COLO829 (cell line): Measurements from ENCODE around the gene SCAF1.

Experiments used
- DNase-seq: peaks from one replicate; pipeline ENCODE4 v3.0.0; 2012; ENCODE audit warnings: low spot score

The SCAF1 gene, protein sequence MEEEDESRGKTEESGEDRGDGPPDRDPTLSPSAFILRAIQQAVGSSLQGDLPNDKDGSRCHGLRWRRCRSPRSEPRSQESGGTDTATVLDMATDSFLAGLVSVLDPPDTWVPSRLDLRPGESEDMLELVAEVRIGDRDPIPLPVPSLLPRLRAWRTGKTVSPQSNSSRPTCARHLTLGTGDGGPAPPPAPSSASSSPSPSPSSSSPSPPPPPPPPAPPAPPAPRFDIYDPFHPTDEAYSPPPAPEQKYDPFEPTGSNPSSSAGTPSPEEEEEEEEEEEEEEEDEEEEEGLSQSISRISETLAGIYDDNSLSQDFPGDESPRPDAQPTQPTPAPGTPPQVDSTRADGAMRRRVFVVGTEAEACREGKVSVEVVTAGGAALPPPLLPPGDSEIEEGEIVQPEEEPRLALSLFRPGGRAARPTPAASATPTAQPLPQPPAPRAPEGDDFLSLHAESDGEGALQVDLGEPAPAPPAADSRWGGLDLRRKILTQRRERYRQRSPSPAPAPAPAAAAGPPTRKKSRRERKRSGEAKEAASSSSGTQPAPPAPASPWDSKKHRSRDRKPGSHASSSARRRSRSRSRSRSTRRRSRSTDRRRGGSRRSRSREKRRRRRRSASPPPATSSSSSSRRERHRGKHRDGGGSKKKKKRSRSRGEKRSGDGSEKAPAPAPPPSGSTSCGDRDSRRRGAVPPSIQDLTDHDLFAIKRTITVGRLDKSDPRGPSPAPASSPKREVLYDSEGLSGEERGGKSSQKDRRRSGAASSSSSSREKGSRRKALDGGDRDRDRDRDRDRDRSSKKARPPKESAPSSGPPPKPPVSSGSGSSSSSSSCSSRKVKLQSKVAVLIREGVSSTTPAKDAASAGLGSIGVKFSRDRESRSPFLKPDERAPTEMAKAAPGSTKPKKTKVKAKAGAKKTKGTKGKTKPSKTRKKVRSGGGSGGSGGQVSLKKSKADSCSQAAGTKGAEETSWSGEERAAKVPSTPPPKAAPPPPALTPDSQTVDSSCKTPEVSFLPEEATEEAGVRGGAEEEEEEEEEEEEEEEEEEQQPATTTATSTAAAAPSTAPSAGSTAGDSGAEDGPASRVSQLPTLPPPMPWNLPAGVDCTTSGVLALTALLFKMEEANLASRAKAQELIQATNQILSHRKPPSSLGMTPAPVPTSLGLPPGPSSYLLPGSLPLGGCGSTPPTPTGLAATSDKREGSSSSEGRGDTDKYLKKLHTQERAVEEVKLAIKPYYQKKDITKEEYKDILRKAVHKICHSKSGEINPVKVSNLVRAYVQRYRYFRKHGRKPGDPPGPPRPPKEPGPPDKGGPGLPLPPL

GRCh38 chr19:49641688-49642491 lies at the start of gene SCAF1:
Gene SCAF1 (plus strand): TSS chr19:49642209. CDS start chr19:49645027, 2,818 bp downstream.
- DNase-seq = peak; percentile 96

GRCh38 chr19:49592486-49593232 lies 49.4 kb upstream of the SCAF1 start:
- peak; percentile 12 for DNase-seq

GRCh38 chr19:49593233-49594113 lies 48.5 kb upstream of the SCAF1 start:
- DNase-seq = peak; percentile 98

GRCh38 chr19:49594157-49594992 lies 47.6 kb upstream of the SCAF1 start:
- DNase-seq = no peak

DNA sequence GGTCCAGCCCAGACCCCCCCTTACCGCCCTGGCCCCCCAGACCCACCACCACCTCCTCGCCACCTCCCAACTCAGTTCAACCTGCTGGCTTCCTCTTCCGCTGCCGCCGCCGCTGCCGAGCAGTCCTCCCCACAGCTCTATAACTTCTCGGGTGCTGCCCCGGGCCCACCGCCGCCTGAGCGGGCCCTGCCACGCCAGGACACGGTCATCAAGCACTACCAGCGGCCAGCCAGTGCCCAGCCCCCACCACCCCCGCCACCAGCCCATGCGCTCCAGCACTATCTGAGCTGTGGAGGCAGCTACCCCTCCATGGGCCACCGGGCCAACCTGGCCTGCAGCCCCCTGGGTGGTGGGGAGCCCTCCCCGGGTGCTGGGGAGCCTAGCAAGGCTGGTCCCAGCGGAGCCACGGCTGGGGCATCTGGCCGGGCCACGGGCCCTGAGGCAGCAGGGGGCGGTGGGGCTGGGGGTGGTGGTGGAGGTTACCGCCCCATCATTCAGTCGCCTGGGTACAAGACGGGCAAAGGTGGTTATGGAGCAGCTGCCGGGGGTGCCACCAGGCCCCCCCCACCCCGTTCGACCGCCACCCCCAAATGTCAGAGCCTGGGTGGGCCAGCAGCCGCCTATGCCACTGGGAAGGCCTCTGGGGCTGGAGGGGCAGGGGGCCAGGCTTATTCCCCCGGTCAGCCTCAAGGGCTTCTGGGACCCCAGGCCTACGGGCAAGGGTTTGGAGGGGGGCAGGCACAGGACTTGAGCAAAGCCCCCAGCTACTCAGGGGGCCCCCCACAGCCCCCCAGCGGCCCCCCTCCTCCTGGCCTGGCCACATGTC lies 46.8 kb upstream of the SCAF1 start:
- no peak for DNase-seq

- no peak for DNase-seq
Observed at GRCh38 chr19:49595819-49596404, 46.1 kb upstream of the SCAF1 start.

DNA sequence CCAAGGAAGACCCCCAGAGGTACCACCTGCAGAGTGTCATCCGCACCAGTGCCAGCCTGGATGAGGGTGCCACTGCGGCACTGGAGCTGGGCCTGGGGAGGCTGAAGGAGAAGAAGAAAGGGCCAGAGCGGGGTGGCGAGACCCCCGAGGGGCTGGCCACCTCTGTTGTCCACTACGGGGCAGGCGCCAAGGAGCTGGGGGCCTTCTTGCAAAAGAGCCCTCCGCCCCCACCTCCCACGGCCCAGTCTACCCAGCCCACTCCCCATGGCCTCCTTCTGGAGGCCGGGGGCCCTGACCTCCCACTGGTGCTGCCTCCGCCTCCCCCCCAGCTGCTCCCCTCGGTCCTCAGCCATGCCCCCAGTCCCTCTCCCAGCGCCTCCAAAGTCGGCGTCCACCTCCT lies 45.6 kb upstream of the SCAF1 start:
- no peak for DNase-seq

GRCh38 chr19:49596954-49597702 lies 44.9 kb upstream of the SCAF1 start:
- DNase-seq = no peak

DNA sequence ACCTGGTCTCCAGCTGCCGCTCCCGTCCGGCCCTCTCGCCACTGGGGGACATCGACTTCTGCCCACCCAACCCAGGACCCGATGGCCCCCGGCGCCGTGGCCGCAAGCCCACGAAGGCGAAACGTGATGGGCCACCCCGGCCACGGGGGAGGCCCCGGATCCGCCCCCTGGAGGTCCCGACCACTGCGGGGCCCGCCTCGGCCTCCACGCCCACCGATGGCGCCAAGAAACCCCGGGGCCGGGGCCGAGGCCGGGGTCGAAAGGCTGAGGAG lies 44.4 kb upstream of the SCAF1 start:
- no peak for DNase-seq

DNA sequence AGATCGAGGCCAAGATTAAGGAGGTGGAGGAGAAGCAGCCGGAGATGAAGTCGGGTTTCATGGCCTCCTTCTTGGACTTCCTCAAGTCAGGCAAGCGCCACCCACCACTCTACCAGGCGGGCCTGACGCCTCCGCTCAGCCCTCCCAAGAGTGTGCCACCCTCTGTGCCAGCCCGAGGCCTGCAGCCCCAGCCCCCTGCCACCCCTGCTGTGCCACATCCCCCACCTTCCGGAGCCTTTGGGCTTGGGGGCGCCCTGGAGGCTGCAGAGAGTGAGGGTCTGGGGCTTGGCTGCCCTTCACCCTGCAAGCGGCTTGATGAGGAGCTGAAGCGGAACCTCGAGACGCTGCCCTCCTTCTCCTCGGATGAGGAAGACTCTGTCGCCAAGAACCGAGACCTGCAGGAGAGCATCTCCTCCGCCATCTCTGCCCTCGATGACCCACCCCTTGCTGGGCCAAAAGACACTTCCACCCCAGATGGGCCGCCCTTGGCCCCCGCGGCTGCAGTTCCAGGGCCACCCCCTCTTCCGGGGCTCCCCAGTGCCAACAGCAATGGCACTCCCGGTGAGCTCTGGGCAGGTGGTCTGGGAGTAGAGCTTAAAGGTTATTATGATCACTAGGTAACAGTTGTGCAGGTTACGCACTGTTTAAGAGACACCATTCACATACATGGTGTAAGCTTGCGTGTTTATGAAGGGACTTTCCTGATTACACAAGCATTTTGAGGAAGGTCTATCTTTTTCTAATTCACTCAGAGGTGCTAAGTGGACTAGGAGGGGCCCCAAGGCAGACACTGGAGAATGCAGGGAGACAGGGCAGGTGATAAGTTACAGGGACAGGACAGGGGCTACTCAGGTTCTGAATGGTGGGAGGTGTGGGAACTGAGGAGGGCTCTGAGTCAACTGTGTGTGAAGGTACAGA lies 42.4 kb upstream of the SCAF1 start:
- no peak for DNase-seq

- DNase-seq = no peak
Observed at GRCh38 chr19:49601482-49602038, 40.4 kb upstream of the SCAF1 start.

DNA sequence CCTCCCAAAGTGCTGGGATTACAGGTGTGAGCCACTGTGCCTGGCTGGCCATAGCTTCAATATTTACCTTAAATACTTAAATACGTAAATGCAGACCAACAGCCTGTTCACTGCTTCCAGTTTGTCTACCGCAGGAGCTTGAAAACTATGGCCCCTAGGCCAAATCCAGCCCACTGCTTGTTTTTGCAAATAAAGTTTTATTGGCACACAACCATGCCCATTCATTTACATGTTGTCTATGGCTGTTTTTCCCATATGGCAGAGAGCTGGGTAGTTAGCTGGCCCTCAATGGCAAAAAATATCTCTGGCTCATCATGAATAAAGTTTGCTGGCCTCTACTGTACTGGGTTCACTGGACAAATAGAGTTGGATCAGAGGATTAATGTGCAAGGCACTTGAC lies 39.2 kb upstream of the SCAF1 start:
- no peak for DNase-seq

DNA sequence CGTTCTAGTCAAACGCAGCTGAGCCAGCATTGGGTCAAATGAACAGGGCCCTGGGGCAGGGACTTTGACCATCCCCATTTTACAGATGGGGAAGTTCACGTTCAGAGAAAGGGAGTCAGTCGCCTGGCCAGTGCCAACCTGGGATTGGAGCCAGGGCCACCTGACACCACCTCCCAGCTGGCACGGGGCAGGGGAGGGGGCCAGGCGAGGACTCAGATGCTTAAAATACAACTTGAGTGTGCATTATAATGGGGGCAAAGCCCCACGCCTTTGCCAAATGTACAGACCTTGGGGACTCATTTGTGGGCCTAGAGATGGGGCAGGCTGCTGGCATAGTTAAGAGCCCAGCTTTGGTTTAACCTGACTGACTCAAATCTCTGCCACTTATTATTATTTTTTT lies 36.4 kb upstream of the SCAF1 start:
- DNase-seq = no peak

GRCh38 chr19:49609499-49610092 lies 32.4 kb upstream of the SCAF1 start:
- no peak for DNase-seq

- DNase-seq = no peak
Observed at GRCh38 chr19:49613374-49613773, 28.6 kb upstream of the SCAF1 start.
